ENCODE data around the gene WWOX. TPM values are rescaled to one million over a fixed set of nuclear protein-coding genes. Genes with fewer than 3 reads are reported as not detected.

Gene WWOX
- total RNA-seq, 1 donor from 2014 or later: 43.2 TPM

GRCh38 chr16:78583441-78583840 lies 484.0 kb downstream of the WWOX start:
- DNase-seq (ENCODE audit: low spot score, unreplicated experiment): no peak
- Mint-ChIP-seq H3K4me3 (ENCODE audit: low read depth) (no peak overlapping the region), H3K36me3 (ENCODE audit: insufficient read depth) (peaks cover 1% of the 10 kb centered on the region), H3K9me3 (ENCODE audit: low read depth) (no peaks in the 10 kb centered on the region), H3K27me3 (no peaks in the 10 kb centered on the region), H3K27ac (no peak overlapping the region), H3K4me1 (ENCODE audit: low read depth) (peaks cover 6% of the 10 kb centered on the region)
- no peak for TF ChIP-seq CTCF (IDR thresholded peaks at IDR 0.05; ENCODE audit: unreplicated experiment)

GRCh38 chr16:78584213-78584860 lies 484.9 kb downstream of the WWOX start:
- H3K27ac Mint-ChIP-seq: no peak overlapping the region
- peaks cover 1% of the 10 kb centered on the region for H3K36me3 Mint-ChIP-seq (ENCODE audit: insufficient read depth)
- H3K4me1 Mint-ChIP-seq (ENCODE audit: low read depth): peaks cover 3% of the 10 kb centered on the region
- no peak for TF ChIP-seq CTCF (IDR thresholded peaks at IDR 0.05; ENCODE audit: unreplicated experiment)
- no peaks in the 10 kb centered on the region for H3K27me3 Mint-ChIP-seq
- no peak for DNase-seq (ENCODE audit: low spot score, unreplicated experiment)
- no peak overlapping the region for H3K4me3 Mint-ChIP-seq (ENCODE audit: low read depth)
- no peaks in the 10 kb centered on the region for H3K9me3 Mint-ChIP-seq (ENCODE audit: low read depth)

- no peaks in the 10 kb centered on the region for H3K9me3 Mint-ChIP-seq (ENCODE audit: low read depth)
- peaks cover 1% of the 10 kb centered on the region for H3K36me3 Mint-ChIP-seq (ENCODE audit: insufficient read depth)
- no peak for DNase-seq (ENCODE audit: low spot score, unreplicated experiment)
- H3K27ac Mint-ChIP-seq: no peak overlapping the region
- no peaks in the 10 kb centered on the region for H3K27me3 Mint-ChIP-seq
- peaks cover 3% of the 10 kb centered on the region for H3K4me1 Mint-ChIP-seq (ENCODE audit: low read depth)
- H3K4me3 Mint-ChIP-seq (ENCODE audit: low read depth): no peak overlapping the region
- no peak for TF ChIP-seq CTCF (IDR thresholded peaks at IDR 0.05; ENCODE audit: unreplicated experiment)
Observed at GRCh38 chr16:78584991-78585390, 485.5 kb downstream of the WWOX start.

GRCh38 chr16:78589331-78589730 lies 489.9 kb downstream of the WWOX start:
- H3K36me3 Mint-ChIP-seq (ENCODE audit: insufficient read depth): peaks cover 1% of the 10 kb centered on the region
- no peak overlapping the region for H3K27ac Mint-ChIP-seq
- TF ChIP-seq CTCF (IDR thresholded peaks at IDR 0.05; ENCODE audit: unreplicated experiment): no peak
- no peaks in the 10 kb centered on the region for H3K27me3 Mint-ChIP-seq
- DNase-seq (ENCODE audit: low spot score, unreplicated experiment): no peak
- no peaks in the 10 kb centered on the region for H3K9me3 Mint-ChIP-seq (ENCODE audit: low read depth)
- H3K4me3 Mint-ChIP-seq (ENCODE audit: low read depth): no peak overlapping the region
- H3K4me1 Mint-ChIP-seq (ENCODE audit: low read depth): peaks cover 22% of the 10 kb centered on the region

GRCh38 chr16:78591682-78592103 lies 492.2 kb downstream of the WWOX start:
- H3K27me3 Mint-ChIP-seq: no peaks in the 10 kb centered on the region
- no peak overlapping the region for H3K27ac Mint-ChIP-seq
- no peak for DNase-seq (ENCODE audit: low spot score, unreplicated experiment)
- TF ChIP-seq CTCF (IDR thresholded peaks at IDR 0.05; ENCODE audit: unreplicated experiment): no peak
- no peak overlapping the region for H3K4me3 Mint-ChIP-seq (ENCODE audit: low read depth)
- H3K9me3 Mint-ChIP-seq (ENCODE audit: low read depth): no peaks in the 10 kb centered on the region
- no peaks in the 10 kb centered on the region for H3K36me3 Mint-ChIP-seq (ENCODE audit: insufficient read depth)
- peaks cover 23% of the 10 kb centered on the region for H3K4me1 Mint-ChIP-seq (ENCODE audit: low read depth)
